ENCODE results near the gene CPZ.

DNA sequence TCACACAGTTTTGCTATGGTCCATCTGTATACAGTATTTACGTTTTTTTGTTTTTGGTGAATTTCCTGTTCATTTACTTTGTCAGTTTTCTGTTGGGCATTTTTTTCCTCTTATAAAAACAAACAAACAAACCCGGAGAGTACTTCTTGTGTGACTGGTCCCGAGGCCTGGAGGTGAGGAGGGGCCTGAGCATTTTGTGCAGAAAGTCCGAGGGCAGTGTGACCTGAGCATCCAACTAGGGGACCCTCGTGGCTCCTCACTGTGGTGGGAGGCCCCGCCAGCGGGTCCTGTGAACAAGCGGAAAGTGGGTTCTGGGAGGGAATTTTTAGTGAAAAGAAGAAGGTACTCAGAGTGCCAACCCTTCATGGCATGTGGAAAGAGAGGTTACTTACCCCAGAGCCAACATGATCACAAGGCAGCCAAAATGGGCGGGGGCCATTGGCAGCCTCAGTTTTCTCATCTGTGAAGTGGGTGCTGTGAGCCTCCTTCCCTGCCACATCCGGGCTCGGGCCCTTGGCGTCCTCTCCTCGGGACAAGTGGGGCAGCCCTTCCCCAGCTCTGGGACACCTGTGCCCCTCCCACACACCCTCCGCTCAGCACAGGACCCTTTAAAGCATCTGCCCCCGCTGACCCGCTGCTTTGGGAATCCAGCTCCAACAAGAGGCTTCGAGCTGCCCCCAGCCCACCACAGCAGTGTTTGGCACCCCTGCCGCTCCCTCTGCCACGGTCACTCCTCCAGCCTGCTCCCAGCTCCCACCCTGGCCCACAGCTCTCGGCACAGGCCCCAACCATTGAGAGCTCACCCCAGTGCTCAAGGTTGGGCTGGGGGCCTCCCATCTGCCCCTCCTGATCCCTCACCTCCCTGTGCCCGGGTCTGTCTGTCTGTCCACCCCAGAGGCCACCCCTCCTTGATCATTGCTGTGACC is 35.2 kb upstream of the CPZ start:
- TF ChIP-seq, protein P1, sequence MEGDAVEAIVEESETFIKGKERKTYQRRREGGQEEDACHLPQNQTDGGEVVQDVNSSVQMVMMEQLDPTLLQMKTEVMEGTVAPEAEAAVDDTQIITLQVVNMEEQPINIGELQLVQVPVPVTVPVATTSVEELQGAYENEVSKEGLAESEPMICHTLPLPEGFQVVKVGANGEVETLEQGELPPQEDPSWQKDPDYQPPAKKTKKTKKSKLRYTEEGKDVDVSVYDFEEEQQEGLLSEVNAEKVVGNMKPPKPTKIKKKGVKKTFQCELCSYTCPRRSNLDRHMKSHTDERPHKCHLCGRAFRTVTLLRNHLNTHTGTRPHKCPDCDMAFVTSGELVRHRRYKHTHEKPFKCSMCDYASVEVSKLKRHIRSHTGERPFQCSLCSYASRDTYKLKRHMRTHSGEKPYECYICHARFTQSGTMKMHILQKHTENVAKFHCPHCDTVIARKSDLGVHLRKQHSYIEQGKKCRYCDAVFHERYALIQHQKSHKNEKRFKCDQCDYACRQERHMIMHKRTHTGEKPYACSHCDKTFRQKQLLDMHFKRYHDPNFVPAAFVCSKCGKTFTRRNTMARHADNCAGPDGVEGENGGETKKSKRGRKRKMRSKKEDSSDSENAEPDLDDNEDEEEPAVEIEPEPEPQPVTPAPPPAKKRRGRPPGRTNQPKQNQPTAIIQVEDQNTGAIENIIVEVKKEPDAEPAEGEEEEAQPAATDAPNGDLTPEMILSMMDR (conservative IDR thresholded peaks at IDR 0.05): no peak
- TF ChIP-seq EZH2 (IDR thresholded peaks at IDR 0.05; ENCODE audit: low read depth): no peak
